Stimulated activated CD8-positive, alpha-beta memory T cell treated with anti-CD3 and anti-CD28 coated beads, Interleukin-12 subunit alpha, Interleukin-12 subunit beta, amount 100 ng/mL, for 1 hour (primary cell): ENCODE measurements around the gene THEM5.
"Not testable (repeated sequence)": the region's sequence is repeated elsewhere in the genome, so short reads cannot be mapped to it uniquely, and the experiment has no call there.

Source experiments
- DNase-seq: peaks from one replicate; pipeline ENCODE4 v3.0.0-alpha.2; 2020; ENCODE audit warnings: low read depth

THEM5 gene

DNA sequence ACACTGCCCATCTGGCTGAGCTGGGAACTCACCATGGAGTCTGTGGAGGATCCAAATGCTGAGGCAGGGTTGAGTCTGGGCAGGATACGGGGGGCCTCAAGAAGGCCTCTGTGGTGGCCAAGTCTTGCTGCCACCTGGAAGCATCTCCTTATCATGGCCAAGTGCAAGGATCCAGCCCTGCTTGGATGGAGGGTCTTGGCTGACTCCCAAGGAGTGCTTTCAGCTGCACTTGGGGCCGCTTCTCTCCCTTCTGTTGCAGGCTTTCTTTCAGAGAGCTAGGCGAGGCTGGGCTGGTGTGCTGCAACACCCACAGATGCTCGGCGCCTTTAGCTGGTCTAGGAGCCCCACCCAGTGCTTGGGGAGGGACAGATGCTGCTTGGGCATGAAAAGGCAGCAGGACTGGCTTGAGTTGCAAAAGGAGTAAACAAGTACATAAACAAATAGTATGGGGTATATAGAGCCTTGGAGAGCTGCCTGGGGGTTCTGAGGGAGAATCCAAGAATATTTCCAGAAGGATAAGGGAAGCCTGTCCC, at the start of gene THEM5:
THEM5 (minus strand) TSS at position 302 of the 533 bp plus-strand sequence; CDS start at position 155, 147 bp downstream.
- DNase-seq: no peak

DNA sequence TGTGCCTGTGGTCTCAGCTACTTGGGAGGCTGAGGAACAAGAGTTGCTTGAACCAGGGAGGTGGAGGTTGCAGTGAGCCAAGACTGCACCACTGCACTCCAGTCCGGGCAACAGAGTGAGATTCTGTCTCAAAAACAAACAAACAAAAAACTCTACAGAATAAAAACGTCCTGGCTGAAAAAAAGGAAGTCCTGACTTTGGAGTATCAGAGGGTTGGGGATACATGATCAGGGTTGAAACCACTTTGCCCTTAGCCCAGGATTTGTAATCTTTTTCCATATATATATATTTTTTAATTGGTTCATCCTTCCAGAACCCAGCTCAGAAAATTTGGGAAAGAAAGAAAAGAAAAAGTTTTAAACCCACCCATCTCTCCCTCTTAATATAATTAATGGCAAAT, 49.3 kb upstream of the THEM5 start:
- no peak for DNase-seq

- DNase-seq: not testable (repeated sequence)
Observed at GRCh38 chr1:151900804-151901203, 47.3 kb upstream of the THEM5 start.

DNA sequence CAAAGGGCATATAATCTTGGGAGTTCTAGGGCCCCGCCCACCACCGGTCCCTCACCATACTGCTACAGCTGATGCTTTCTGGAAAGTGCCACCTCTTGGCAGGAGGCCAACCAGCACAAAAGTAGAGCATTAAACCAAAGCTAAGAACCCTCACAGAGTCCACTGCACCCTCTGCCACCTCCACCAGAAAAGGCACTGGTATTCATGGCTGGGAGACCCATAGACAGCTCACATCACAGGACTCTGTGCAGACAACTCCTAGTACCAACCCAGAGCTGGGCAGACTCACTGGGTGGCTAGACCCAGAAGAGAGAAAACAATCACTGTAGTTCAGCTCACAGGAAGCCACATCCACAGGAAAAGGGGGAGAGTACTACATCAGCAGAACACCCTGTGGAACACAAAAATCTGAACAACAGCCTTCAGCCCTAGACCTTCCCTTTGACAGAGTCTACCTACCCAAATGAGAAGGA, 45.0 kb upstream of the THEM5 start:
- DNase-seq: peak; percentile 34

- DNase-seq: no peak
Observed at GRCh38 chr1:151897991-151898431, 44.5 kb upstream of the THEM5 start.

- no peak for DNase-seq
Observed at GRCh38 chr1:151893176-151893924, 39.8 kb upstream of the THEM5 start.

- DNase-seq: no peak
Observed at GRCh38 chr1:151892190-151892589, 38.7 kb upstream of the THEM5 start.

GRCh38 chr1:151891512-151891911, 38.0 kb upstream of the THEM5 start:
- DNase-seq: no peak

GRCh38 chr1:151888972-151889570, 35.6 kb upstream of the THEM5 start:
- no peak for DNase-seq

GRCh38 chr1:151887028-151887427, 33.5 kb upstream of the THEM5 start:
- no peak for DNase-seq

- DNase-seq: no peak
Observed at GRCh38 chr1:151885479-151885878, 32.0 kb upstream of the THEM5 start.

DNA sequence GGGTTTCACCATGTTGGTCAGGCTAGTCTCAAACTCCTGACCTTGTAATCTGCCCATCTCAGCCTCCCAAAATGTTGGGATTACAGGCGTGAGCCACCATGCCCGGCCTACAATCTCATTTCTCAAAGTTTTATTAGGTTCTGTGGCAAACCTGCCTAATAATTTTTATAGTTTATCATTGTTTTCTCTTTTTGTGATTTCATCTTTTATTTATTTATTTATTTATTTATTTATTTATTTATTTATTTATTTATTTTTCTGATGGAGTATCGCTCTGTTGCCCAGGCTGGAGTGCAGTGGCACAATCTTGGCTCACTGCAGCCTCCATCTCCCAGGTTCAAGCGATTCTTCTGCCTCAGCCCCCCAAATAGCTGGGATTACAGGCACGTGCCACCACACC, 31.4 kb upstream of the THEM5 start:
- DNase-seq: not testable (repeated sequence)

- not testable (repeated sequence) for DNase-seq
Observed at GRCh38 chr1:151884445-151884844, 30.9 kb upstream of the THEM5 start.

DNA sequence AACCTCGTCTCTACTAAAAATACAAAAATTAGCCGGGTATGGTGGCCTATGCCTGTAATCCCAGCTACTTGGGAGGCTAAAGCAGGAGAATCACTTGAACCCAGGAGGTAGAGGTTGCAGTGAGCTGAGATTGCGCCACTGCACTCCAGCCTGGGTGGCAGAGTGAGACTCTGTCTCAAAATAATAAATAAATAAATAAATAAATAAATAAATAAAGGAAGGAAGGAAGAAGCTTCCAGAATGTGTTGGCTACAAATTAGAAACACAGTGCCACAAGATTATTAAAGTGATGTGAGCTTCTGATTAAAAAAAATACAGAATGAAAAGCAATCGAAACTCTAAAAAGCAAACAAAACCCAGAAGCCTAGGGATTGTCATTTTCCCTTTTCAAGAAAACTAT, 30.4 kb upstream of the THEM5 start:
- not testable (repeated sequence) for DNase-seq

DNA sequence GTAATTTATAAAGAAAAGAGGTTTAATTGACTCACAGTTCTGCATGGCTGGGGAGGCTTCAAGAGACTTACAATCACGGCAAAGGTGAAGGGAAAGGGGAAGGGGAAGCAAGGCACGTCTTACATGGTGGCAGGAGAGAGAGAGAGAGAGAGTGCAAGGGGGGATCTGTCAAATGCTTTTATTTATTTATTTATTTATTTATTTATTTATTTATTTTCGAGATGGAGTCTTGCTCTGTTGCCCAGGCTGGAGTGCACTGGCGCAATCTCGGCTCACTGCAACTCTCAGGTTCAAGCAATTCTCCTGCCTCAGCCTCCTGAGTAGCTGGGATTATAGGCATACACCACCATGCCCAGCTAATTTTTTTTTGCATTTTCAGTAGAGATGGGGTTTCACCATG, 29.4 kb upstream of the THEM5 start:
- DNase-seq: not testable (repeated sequence)

DNA sequence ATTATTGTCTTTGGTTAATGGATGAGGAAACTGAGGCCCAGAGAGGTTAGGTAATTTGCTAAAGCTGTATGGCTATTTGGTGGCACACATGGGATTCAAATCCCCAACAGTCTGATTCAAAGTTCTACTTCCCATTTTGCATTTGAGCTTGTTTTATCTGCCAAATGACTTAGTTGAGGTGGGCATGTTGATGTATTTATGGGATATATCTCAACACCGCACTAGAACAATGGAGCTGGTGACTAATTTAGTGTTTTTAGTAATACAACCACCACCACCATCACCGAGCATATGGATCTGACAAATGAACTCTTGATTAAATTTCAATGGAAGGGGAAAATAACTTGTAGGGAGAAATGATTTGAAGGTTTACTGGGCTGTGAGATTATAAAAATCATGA, 29.0 kb upstream of the THEM5 start:
- DNase-seq: no peak

GRCh38 chr1:151881479-151881878, 28.0 kb upstream of the THEM5 start:
- no peak for DNase-seq

DNA sequence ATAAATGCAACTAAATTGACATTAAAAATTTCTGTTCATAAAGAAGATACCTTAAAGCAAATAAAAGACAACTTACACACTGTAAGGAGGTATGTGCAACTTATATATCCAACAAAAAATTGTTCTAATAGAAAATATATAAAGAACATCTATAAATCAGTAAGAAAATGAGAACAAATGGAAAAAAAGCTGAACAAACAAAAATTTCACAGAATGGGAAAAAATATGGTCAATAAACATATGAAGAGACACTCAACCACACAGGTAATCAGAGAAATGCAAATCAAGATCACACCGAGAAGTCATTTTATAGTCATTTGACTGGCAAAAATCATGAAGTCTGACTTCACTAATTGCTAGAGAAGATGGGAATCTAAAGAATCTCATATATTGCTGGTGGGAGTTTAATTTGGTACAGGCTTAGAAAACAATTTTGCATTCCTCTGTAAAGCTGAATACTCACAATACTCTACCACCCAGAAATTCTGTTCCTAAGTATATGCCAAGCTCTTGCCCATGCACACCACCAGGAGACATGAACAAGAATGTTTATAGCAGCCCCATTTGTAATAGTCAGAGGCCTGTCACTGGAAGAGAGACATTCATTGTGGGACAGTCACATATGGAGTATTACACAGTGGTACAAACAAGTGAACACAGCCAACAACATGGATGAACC, 22.0 kb upstream of the THEM5 start:
- no peak for DNase-seq

DNA sequence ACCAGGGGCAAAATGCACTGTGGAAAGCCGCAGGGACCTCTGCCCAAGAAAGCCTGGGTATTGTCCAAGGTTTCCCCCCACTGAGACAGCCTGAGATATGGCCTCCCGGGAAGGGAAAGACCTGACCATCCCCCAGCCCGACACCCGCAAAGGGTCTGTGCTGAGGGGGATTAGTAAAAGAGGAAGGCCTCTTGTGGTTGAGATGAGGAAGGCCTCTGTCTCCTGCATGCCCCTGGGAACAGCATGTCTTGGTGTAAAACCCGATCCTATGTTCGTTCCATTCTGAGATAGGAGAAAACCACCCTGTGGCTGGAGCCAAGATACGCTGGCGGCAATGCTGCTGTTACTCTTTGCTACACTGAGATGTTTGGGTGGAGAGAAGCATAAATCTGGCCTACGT, 19.3 kb upstream of the THEM5 start:
- DNase-seq: not testable (repeated sequence)

DNA sequence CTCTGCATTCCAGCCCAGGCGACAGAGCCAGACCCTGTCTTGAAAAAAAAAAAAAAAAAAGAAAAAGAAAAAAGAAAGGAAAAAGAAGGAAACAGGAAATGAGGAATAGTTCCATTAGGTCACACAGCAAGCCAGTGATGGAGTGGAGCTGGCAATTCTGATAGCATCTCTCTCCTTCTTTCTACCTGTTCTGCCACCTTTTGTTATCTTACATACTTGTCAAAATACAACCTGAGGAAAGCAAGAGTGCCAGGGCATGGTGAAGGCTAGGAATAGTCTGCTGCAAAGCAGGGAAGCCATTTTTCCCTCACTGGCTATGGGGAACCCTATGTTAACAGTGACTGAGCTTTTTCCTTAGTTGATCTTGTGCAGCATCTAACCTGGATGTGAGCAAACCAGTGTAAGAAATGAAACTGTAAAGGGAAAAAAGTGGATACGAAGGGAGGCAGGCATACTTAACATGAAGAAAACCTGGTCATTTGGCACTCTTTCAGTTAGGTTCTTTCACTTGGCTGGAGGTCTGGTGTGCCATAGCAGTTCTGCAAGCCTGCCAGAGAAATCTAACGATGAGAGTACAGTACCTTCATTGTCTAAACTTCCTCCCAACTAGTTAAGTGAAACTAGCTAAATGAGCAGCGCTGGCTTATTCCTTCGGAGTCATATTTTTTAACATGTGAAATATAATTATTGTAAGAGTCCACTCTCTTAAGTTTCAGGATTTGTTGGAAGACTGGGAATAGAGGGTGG, 17.9 kb upstream of the THEM5 start:
- DNase-seq: no peak

DNA sequence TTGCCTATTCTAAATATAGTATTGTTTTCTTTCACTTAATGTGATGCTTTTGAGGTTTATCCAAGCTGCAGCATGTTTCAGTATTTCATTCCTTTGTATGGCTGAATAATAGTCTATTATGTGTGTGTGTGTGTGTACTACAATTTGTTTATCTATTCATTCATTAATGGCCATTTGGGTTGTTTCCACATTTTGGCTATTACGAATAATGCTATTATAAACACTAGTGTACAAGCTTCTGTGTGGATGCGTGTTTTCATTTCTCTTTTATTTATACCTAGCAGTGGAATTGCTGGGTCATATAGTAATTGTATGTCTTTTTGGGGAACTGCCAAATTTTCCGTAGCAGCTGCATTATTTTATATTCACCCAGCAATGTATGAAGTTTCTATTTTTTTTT, 15.0 kb upstream of the THEM5 start:
- DNase-seq: no peak
